Prostate gland (tissue), 2 donors: ENCODE data around the gene MTHFR.

Experiments used
- CTCF ChIP-seq, 4 experiments: fragments of 200-600 bp in 2 of 4; fragments of 450-650 bp in 2 of 4; sonication (generic) in 2 of 4; IDR thresholded peaks; 1 replicate in 3 of 4; 2 replicates in 1 of 4; pipeline ENCODE4 v1.5.1; 2016 to 2019; ENCODE audit warnings: antibody characterized with exemption in 4 of 4, mild to moderate bottlenecking in 2 of 4, moderate library complexity in 2 of 4
- POLR2A ChIP-seq: fragments of 450-650 bp; IDR thresholded peaks from one replicate; pipeline ENCODE4 v1.6.1; 2016; ENCODE audit warnings: antibody characterized with exemption, mild to moderate bottlenecking
- POLR2AphosphoS5 ChIP-seq: sonication (generic); formaldehyde crosslinking; IDR thresholded peaks from one replicate; pipeline ENCODE4 v1.6.1; 2017; ENCODE audit warnings: antibody characterized with exemption

- TF ChIP-seq CTCF (IDR thresholded peaks at IDR 0.05) (no peak), POLR2AphosphoS5 (no peak), POLR2A (no peak)
These were observed 58.8 kb downstream of the MTHFR start for GRCh38 chr1:11746795-11747487.
